ENCODE results near the gene STX1B.

DNA sequence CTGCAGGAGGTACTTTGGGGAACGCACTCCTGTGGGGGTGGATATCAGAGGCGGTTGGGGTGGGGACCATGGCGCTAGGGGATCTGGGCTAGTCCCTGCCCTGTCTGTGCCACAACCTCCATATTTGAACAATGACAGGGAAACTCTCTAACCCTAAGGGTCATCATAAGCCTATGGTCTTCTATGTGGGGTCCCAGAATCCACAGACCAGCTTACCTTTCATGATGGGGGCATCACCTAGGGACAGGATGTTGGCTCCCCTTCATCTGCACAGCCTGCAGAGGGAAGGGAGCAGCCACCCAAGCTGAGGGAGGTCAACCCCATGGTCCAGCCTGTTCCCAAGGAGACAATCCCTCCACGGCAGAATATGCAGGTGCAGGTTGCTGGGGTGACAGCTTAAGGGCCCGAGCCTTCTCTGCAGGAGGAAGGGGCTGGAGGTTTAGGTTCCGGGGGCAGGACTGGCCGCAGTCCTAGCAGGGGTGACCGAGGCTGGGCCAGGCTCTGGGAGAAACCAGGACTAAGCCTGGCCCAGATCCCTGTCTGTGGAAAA is 59.8 kb downstream of the STX1B start:
- TF ChIP-seq POLR2A (IDR thresholded peaks at IDR 0.05) (no peak), POLR2AphosphoS5 (IDR thresholded peaks at IDR 0.05) (no peak)
- TF ChIP-seq, protein P1, sequence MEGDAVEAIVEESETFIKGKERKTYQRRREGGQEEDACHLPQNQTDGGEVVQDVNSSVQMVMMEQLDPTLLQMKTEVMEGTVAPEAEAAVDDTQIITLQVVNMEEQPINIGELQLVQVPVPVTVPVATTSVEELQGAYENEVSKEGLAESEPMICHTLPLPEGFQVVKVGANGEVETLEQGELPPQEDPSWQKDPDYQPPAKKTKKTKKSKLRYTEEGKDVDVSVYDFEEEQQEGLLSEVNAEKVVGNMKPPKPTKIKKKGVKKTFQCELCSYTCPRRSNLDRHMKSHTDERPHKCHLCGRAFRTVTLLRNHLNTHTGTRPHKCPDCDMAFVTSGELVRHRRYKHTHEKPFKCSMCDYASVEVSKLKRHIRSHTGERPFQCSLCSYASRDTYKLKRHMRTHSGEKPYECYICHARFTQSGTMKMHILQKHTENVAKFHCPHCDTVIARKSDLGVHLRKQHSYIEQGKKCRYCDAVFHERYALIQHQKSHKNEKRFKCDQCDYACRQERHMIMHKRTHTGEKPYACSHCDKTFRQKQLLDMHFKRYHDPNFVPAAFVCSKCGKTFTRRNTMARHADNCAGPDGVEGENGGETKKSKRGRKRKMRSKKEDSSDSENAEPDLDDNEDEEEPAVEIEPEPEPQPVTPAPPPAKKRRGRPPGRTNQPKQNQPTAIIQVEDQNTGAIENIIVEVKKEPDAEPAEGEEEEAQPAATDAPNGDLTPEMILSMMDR (IDR thresholded peaks at IDR 0.05 in 8 of 11, conservative IDR thresholded peaks at IDR 0.05 in 3 of 11): no peak
